Fibroblast of skin of abdomen (primary cell): ENCODE data around the gene OR10C1.

Experiments
- DNase-seq: peaks from one replicate; pipeline ENCODE4 v3.0.0-alpha.2; 2013

The OR10C1 gene

DNA sequence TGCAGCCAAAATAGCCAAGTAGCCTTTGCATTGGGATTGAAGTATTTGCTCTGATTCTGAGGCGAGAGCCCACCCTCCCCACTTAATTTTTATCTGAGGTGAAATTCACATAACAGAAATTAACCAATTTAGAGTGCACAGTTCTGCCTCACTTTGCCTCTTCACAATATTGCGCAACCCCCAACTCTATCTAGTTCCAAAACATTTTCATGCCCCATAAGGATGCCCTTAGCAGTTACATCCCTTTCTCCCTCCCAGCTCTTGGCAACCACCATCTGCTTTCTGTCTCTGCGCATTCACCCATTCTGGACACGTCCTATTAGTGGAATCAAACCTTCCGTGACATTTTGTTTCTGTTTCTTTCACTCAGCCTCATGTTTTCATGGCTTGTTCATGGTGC lies 39.6 kb downstream of the OR10C1 start:
- no peak for DNase-seq

DNA sequence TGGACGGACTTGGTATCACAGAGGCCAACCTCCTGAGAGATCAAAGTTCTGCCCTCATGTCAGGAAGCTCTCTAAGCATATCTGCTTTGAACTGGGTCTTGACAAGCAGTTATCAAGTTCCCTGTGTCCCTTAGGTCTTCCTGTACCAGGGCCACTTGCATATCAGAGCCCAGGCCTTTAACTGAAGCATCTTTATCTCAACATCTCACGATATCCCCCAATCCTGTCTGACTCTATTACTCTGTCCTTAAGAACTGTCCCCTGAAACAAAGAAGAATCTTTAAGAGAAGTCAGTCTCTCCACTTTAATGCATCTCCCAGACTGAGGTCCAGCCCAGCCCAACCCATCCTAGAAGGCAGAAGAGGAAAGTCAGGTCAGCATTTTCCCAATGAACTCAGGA lies 40.5 kb downstream of the OR10C1 start:
- no peak for DNase-seq

GRCh38 chr6:29483186-29483585 lies 44.1 kb downstream of the OR10C1 start:
- DNase-seq, result no peak

- DNase-seq, result no peak
These were observed 44.6 kb downstream of the OR10C1 start for GRCh38 chr6:29483735-29484134.

GRCh38 chr6:29486577-29486976 lies 47.5 kb downstream of the OR10C1 start:
- no peak for DNase-seq

- DNase-seq, result no peak
These were observed 48.0 kb downstream of the OR10C1 start for GRCh38 chr6:29487131-29487530.

DNA sequence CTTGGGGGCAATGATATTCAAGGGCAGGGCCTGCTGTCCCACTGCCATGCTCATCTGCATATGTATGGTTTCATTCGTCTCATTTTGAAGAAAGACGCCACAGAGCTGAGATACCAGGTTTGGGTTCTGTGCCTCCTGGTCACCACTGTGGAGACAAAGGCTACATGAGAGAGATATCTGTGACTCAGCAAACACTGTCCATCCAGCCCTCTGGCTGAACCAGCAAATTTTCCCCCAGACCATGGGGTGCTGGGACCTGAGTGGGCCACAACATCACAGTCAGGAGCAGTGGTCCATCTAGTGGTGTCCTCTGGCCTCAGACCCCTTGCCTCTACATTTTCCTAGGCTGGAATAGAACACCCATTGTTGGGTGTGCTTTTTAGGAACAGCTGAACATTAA lies 48.6 kb downstream of the OR10C1 start, which contains the start of gene MAS1L:
Gene MAS1L, minus strand, starts transcription at position 297 of the 400 bp plus-strand sequence. Its CDS starts 54 bp downstream, at position 243.
- no peak for DNase-seq

DNA sequence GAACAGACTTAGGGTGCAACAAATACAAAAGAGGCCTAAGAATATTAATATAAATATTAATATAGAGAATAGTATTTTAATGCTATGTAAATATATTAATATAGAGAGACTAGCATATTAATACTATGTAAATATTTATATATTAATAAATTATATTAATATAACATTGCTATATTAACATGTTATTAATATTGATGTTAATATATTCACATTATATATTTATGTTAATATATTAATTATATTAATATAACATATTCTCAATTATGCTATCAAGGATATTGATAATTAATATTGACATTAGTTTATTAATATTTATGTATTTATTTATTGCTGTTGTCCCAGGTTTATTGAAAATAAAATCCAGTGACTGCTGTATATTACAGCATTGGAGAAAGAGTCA lies 49.8 kb downstream of the OR10C1 start:
- DNase-seq, result no peak

DNA sequence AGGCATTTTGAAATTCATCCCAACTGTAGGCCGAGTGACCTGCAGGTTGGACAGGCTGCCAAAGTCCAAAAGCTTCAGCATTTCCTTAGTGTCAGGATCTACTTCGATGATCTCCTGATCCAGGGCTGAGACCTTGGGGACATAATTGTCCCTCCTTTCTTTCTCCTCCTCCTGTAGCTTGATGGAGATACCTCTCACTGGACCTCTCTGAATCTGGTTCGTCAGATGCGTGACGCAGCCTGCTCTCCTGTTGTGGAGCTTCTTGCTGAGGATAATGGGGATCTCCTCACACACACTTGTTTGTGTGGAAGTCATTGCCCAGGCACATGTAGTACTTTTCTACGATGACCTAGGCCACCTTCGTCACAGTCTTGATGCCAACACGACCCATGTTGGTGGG lies 50.2 kb downstream of the OR10C1 start:
- DNase-seq, result no peak

- no peak for DNase-seq
These were observed 50.9 kb downstream of the OR10C1 start for GRCh38 chr6:29490055-29490454.

GRCh38 chr6:29490552-29490951 lies 51.4 kb downstream of the OR10C1 start:
- DNase-seq, result no peak
